ENCODE results near the gene RAVER1. TPM values are rescaled to one million over a fixed set of nuclear protein-coding genes. Genes with fewer than 3 reads are reported as not detected.

RAVER1 gene
- total and polyA plus RNA-seq, 10 of the 15 experiments (the other 5 are each of a cell fraction or from before 2014, with no cell fraction given): 0.03 to 87.0 (median 12.1) TPM

GRCh38 chr19:10295305-10295846 is 38.0 kb downstream of the RAVER1 start:
- H3K4me3 ChIP-seq: peak overlapping the region; percentile 52; the same call in 1 of the 2 replicates
- ChIA-PET CTCF (interaction anchor here (0.8 kb wide), 1 partner anchor 365 kb away, joined by 3 read pairs; no protein-coding TSS in a partner anchor), RAD21 (ENCODE audit: unreplicated experiment) (no interaction called here), SMC1A (ENCODE audit: uncharacterized antibody, unreplicated experiment) (no interaction called here), POLR2A (interaction anchor here (0.6 to 1.6 kb wide), 2 partner anchors 15 to 209 kb away, joined by 4 read pairs; no protein-coding TSS in a partner anchor)
- no peak for DNase-seq (ENCODE audit: low read depth, low spot score)
- H4K20me1 ChIP-seq (ENCODE audit: control insufficient read depth, insufficient read depth): no peaks in the 10 kb centered on the region
- peak overlapping the region; percentile 76 for H2AFZ ChIP-seq (ENCODE audit: control insufficient read depth, low read depth, low read length)
- H3K9me3 ChIP-seq (replicated peaks; ENCODE audit: control insufficient read depth, insufficient read depth, low read length): no peaks in the 10 kb centered on the region; the same call in 2 of the 3 replicates
- no peak for FAIRE-seq
- H3K79me2 ChIP-seq (ENCODE audit: control insufficient read depth, insufficient read depth, low read length): no peaks in the 10 kb centered on the region
- in situ Hi-C loops (cut with MboI) (no loop called here), intact Hi-C loops (cut with micrococcal nuclease; ENCODE audit: unreplicated experiment) (no loop called here)
- H3K4me2 ChIP-seq (ENCODE audit: control insufficient read depth, insufficient read depth): peak overlapping the region; percentile 76
- peak; percentile 68 for ATAC-seq
- peak overlapping the region; percentile 18; the same call in 1 of the 2 replicates for H3K9ac ChIP-seq (ENCODE audit: control insufficient read depth, insufficient read depth, low read length)
- no peak overlapping the region for H3K27ac ChIP-seq (ENCODE audit: control insufficient read depth, insufficient read depth)
- peaks cover 31% of the 10 kb centered on the region for H3K4me1 ChIP-seq (ENCODE audit: control insufficient read depth, insufficient read depth, low read length)
- 5% methylated on average over 48 of the region's 48 CpGs for WGBS (ENCODE audit: insufficient coverage, insufficient replicate concordance, low lambda C conversion rate, missing lambda C conversion rate)
- H3K36me3 ChIP-seq (ENCODE audit: control insufficient read depth in 2 of 2, insufficient read depth in 2 of 2, low read length in 1 of 2): no peaks in the 10 kb centered on the region; a peak in 1 of 4 replicates
- H3K27me3 ChIP-seq (replicated peaks in 1 of 2; ENCODE audit: control insufficient read depth in 2 of 2, insufficient read depth in 2 of 2, low read length in 1 of 2): peaks cover 3 to 14% of the 10 kb centered on the region in 2 experiments
- no TSS peak for BruUV-seq (replicated peaks)
- TF ChIP-seq YY1 (IDR thresholded peaks at IDR 0.05; ENCODE audit: low read depth, low read length) (peak; percentile 44; the same call in 1 of the 2 replicates), ZBTB4 (CRISPR knock-in tag; IDR thresholded peaks at IDR 0.05) (no peak), PML (IDR thresholded peaks at IDR 0.05; ENCODE audit: low read length) (no peak), IKZF1 (conservative IDR thresholded peaks at IDR 0.05) (peak; percentile 33; the same call in 1 of the 2 replicates), MTA2 (IDR thresholded peaks at IDR 0.05; ENCODE audit: low read depth) (peak; percentile 35; the same call in 1 of the 2 replicates), POLR2A (IDR thresholded peaks at IDR 0.05; ENCODE audit: low read depth, low read length) (peak; percentile 66), TCF7 (IDR thresholded peaks at IDR 0.05; ENCODE audit: borderline replicate concordance) (no peak), CREB1 (IDR thresholded peaks at IDR 0.05; ENCODE audit: low read depth) (0 out of 2 replicates have a peak, but pooled peaks have one; percentile 5), PKNOX1 (IDR thresholded peaks at IDR 0.05) (peak; percentile 82), MAX (IDR thresholded peaks at IDR 0.05; ENCODE audit: low read depth, low read length) (peak; percentile 76), LARP7 (IDR thresholded peaks at IDR 0.05) (0 out of 2 replicates have a peak, but pooled peaks have one; percentile 39), CBX3 (IDR thresholded peaks at IDR 0.05; ENCODE audit: borderline replicate concordance, low read depth) (no peak), SMARCA5 (IDR thresholded peaks at IDR 0.05) (0 out of 2 replicates have a peak, but pooled peaks have one; percentile 20), SIN3A (IDR thresholded peaks at IDR 0.05; ENCODE audit: low read depth, low read length) (0 out of 2 replicates have a peak, but pooled peaks have one; percentile 66), POLR2AphosphoS5 (IDR thresholded peaks at IDR 0.05; ENCODE audit: low read length) (0 out of 2 replicates have a peak, but pooled peaks have one; percentile 18), TBL1XR1 (IDR thresholded peaks at IDR 0.05; ENCODE audit: low read depth, low read length) (no peak), HDGF (IDR thresholded peaks at IDR 0.05) (peak; percentile 37; the same call in 1 of the 2 replicates), STAT1 (conservative IDR thresholded peaks at IDR 0.05) (no peak), JUND (IDR thresholded peaks at IDR 0.05; ENCODE audit: low read depth, low read length) (no peak), NRF1 (conservative IDR thresholded peaks at IDR 0.05; ENCODE audit: low read depth, low read length) (no peak), BACH1 (IDR thresholded peaks at IDR 0.05; ENCODE audit: borderline replicate concordance) (peak; percentile 94; the same call in 1 of the 2 replicates)

Data from GM12878 (cell line).